UCSD-AML1 (cell line): ENCODE data around the gene KCNQ1.
A peak's percentile ranks its signal among the peaks of the same experiment; 100 is the strongest.

Experiments used
- DNase-seq: peaks from one replicate; lab custom pipeline; 2025; ENCODE audit not compliant: unreplicated experiment; lab: John Stamatoyannopoulos, UW

The KCNQ1 gene

DNA sequence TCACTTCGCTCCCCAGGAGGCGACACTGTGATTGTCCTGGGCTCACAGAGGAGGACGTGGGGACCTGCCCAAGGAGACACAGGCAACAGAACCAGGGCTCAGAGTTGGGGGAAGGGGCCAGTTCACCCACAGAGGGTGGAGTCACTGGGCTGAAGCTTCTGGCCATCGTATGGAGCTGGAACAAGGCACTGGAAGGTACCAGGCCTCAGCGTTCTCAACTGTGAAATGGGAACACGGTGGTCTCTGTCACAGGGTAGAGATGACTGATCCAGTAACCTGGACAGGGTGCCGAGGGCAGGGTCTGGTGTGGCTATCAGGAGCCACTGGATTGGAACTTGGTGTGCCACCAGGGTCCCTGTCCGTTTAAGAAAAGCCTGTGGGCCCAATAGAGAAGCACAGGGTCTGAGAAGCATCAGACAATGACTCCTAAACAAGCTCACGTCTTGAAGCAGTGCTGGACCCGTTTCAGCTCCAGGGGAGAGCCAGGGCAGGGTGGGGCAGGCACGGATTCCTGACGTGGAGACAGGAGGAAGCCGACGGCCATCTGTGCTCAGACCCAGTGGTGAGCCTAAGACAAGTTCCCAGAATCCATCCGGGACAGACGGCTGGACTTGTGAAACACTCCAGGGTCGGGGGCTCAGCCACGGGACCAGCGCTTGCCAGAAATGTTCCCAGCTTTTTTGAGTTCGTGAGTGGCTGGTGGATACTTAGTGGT, 280.0 kb downstream of the KCNQ1 start:
- no peak for DNase-seq

DNA sequence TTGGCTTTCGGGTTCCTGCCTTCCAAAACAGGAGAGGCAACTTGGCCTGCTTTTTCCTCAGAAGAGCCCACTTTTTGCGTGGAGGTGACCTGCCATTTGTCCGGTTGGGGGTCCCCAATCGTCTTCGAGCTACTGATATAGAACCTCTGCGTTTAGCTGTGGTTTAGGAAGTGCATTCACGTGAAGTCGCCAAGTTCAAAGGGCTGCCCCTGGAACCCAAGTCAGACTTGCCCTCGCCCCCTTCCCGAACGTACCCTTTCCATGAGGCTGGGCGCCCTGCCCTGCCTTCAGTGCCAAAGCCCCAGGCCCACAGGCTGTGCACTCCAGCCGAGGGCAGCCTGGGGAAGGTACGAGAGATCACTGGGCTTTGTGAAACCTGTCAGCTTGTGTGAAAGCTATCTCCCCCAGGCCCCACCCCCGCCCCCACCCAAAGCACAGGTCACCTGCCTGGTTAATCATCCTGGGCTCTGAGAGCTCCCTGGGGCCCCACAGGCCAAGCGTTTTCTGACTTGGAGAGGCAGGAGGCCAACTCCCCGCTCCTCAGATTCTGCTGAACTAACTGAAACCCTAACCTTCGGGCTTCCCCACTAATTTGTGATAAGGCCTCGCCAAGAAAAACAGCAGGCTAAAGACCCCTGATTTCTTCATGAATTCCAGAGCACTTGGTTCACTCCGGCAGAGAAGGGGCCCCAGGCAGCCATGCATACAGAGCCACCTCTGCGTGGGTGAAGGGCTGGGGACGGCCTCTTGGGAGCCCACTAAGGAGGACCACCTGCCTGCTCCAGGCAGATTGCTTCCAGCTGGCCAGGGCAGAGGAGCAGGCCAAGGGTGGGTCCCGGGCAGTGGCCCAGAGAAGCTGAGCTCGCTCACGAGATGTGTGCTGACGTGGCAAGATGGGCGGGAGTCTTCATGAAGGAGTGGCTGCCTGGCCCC, 280.8 kb downstream of the KCNQ1 start:
- no peak for DNase-seq

DNA sequence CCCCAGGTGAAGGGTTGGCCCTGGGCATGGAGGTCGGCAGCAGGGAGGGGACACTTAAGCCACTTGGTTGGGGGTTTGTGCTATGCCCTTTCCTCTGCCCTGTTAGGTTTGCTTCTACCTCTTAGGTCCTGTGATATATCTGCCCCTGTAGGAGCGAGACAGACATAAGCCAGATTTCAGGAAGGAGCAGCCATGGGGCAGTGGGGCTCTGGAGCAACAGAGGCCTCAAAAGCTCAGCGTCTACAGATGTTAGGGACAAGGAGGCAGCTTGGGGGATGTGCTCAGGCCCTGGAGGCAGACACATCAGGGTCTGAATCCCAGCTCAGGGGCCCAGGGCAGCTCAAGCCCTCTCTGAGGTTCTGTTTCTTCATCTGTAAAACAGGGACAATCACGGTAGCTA, 282.2 kb downstream of the KCNQ1 start:
- no peak for DNase-seq

DNA sequence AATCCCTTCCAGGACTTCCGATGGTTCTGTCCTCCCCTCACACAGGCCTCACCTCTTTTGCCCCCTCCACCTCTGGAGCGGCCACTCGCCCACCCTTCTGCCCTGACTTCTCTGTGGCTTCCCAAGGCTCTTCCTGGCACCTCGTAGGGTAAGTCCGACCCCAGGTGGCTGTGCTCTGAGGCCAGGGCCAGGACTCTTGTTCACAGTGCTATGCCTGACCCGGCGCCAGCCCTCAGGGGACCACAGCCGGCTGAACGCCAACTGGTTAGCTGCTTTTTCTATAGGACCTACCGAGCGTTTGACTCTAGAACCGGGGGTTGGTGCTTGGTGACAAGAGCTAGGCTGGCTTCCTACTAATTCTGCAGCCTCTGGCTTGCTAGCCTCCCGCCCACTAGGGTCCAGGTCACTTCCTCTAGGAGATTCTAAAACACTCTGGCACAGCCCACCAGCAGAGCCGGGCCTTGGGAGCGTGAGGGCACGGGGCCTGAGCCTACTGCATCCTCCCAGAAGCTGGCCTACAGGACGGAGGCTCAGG, 283.4 kb downstream of the KCNQ1 start:
- no peak for DNase-seq

DNA sequence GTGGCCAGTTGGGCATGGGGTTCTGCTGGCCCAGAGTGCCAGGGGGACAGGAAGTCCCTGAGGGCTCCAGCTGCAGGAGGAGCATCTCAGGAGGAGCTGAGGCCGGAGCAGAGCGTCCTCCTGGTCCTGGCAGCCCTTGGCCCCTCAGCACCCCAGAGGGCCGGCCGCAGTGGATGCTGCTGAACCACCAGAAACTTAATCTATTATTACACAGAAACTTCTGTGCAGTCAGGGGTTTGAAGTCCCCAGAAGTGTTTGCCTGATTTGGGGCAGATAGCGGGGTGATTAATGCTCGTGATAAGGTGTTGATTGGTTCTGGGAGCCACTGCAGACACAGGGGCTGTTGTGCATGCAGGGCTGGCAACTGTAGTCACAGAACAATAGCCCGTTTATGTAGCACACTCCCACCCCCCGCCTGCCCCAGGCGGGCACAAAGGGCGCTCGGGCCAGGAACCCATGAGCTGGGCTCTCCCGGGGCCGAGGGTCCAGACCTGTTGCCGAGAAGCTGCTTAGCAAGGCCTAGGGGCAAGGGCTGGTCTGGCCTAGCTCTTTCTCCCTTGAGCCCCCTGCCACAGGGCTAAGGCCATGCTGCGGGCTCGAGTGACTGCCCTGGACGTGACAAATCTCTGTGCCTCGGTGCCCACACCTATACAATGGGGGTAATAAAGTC, 284.0 kb downstream of the KCNQ1 start:
- DNase-seq = no peak

DNA sequence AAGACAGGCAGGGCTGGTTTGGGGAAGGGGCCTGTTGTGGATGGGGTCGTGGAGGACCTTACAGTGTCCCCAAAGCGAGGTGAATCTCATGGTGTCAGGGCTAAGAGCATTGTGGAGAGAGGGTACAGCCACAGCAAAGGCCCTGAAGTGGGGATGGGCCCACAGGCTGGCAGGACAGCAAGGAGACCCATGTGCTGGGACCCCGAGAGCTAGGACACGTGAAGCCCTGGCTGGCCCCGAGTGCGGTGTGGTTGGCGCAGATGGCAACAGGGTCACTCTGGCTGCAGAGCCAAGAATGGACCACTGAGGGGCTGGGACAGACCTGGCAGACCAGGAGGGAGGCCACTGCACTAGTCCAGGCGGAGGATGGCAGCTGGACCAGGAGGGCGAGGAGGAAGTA, 285.0 kb downstream of the KCNQ1 start:
- DNase-seq = no peak

DNA sequence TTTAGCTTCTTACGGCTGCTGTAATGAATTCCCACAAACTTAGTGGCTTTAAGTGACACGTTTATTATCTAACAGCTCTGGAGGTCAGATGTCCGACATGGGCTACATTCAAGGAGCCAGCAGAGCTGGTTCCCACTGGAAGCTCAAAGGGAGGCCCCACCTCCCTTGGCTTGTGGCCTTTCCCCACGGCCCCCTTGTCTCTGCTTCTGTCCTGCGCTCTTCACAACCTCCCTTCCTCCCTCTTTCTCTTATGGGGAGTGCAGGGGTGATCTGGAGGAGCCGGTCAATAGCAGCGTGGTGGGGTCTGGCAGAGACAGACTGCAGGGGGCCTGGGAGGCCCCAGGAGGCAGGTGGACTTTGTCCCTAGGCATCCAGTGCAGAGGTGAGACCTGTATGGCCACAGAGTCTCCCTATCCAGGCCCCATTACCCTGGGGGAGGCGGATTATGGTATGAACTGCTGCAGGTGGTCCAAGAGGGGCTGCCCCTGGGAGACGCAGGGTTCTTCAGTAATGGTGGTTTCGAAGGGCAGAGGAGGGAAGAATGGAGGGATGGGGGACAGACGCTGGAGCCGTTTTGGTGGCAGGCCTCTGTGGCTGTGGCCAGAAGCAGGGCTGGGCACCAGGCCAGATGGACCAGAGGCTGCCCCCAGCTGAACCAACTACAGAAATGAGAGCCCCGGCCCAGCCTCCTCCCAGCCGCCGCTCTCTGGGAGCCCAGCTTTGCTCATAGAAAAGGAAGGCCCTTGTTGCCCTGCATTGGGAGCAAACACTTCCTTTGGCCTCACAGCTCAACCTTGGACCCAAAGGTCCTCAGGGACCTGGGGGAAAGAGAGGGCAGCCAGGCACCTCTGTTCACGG, 285.7 kb downstream of the KCNQ1 start:
- no peak for DNase-seq

DNA sequence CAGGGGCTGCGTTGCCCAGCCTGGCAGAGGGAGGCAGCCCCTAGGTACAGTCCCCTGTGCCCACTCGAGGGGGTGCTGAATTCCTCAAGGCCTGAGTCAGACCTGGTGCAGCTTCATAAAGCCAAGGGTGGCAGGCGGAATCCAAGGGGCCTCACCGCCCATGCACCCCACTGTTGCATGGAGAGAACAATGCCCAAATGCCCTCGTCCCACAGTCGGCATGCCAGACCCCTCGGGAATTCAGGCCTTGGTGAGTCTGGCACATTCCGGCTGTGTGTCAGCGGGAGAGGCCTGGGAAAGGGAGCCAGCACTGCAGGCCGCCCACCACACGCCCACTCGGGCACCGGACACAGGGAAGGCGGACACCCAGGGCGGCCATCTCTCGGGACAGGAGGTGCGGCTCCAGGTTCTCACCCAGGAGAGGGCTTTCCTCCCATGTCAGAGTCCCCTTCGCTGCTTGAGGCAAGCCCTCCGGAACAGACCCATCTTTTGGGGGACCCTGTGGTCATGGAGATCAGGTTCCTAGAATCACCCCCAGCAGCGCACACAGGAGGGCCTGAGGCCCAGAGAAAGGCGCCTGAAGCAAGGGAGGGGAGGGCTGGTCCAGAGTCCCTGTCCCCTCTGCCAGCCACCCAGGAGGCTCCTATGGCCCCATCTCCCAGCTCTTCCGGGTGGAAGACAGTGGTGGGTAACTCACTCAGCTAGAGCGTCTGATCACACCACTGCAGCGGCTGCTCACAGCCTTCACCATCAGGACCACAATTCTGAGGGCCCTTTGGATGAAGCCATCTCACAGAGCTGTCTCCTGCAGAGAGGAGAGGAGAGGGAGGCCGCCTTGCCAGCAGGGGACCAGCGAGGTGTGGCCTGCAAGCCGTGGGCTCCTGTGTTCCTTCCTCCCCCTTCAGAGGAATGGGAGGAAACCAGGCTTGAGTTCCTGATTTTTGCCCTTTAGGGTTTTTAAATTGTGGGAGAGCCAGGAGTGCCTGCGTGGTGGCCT, 286.6 kb downstream of the KCNQ1 start:
- no peak for DNase-seq

DNA sequence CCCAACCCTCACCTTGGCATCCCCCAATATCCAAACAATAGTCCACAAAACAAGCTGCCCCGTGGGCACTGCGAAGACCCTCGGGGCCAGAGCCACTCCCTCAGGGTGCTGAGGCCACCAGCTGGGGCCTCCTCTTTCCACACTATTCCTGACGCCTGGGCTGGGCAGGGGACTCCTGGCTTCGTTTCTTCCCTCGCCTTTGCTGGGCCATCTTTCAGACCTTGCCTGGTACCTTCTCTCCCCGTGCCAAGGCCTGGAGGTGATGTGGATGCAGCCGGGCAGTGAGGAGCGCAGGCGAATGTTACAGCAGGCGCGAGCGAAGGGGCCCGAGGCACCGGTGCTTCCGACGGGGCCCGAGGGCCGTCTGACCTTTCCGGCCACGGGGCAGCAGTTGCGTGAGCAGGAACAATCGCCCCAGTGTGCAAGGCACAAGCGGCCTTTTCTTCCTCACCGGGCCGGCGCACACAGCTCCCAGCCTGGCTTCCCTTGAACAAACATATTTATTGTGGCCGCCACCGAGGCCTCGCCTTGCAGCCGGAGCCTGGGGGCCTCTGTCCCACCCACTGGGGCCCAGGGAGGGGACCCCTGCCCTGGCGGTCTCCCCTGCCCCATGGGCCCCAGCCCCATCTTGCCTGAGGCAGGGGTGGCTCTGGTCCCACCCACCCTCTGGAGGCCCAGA, 287.6 kb downstream of the KCNQ1 start:
- DNase-seq = no peak

DNA sequence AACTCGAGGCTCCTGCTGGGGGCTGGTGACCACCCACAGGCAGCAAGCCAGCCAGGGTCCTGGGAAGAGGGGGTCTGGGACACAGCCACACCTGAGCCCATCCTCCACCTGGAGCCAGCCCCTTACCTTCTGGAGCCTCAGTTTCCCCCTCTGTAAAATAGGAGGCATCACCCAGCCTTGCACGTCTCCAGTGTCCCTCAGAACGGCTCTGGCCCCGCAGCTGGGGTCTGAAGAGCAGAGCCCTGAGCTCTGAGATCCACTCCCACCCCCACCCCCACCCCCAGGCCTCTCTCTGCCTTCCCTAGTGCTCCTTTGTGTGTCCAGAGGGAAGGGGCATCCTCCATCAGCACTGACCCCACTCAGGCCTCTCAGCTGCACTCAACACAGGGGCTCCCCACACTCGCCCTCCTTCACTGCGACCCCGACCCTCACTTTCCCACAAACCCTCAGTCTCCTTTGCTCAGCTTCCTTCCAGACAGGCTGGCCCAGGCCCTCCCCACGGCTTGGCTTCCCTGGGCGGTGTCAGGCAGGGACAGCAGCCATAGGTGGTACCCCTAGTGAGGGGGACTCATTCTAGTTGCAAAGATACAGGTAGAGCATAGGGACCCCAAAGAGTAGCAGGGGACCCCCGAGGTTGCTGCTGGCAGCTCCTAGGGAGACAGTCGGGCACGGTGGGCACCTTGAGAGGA, 288.3 kb downstream of the KCNQ1 start:
- DNase-seq = no peak

DNA sequence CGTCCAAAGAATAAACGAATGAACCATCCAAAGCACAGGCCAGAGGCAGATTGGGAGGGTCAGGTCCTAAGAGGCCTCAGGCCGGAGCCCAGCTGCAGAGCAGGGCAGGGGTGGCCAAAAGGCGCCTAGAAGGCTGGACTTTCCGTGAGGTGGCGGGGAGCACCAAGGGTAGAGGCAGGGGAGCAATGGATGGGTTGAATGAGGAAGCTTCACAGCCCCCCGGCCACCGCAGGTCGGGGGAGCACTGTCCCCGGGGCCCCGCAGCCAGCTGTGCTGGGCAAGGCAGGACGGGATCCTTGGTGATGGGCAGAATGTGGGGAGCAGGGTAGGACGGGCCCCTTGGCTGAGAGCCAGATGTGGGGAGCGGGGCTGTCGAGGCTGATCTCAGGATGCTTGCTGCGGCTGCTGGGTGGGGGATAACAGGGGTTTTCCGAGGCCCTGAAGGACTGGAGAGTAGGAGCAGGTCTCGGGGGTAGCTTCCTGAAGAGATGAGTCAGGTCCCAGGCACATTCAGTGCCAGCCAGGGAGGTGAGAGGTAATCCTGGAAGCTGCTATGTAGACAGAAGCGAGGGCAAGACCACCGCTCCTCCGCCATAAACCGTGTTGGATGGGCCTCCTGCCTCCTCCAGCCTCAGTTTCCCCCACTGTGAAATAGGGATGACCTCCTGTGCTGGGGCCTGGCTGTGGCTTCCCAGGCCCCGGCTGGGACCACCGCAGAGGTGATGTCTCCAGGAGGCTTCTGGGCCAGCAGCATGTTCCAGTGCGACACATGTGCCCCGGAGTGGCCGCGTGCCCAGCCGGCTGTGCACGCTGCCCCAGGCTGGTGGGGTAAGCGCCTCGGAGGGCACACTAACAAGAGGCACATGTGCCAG, 289.6 kb downstream of the KCNQ1 start:
- no peak for DNase-seq

DNA sequence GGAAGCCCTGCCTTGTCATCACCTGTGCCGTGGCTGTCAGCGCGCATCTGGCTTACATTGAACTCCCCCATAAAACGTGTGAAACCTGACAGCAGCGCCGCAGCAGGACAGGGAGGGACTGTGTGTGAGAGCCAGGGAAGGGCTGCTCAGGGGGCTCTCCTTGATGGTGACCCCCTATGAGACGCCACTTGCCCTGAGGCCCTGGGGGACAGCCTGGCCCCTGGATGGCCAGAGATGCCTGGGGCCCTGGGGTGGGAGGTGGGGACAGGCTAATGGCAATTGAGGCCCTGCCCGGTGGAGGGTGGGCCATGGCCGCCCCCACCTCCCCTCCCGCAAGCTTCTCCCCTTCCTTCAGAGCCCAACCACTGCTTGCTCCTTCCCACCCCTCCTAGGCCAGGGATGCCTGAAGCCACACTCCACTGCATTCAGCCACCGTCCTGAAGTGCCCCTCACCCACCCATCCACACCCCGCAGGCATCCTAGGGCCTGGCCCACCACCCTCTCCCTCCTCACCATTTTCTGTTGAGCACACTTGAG, 290.3 kb downstream of the KCNQ1 start:
- no peak for DNase-seq

DNA sequence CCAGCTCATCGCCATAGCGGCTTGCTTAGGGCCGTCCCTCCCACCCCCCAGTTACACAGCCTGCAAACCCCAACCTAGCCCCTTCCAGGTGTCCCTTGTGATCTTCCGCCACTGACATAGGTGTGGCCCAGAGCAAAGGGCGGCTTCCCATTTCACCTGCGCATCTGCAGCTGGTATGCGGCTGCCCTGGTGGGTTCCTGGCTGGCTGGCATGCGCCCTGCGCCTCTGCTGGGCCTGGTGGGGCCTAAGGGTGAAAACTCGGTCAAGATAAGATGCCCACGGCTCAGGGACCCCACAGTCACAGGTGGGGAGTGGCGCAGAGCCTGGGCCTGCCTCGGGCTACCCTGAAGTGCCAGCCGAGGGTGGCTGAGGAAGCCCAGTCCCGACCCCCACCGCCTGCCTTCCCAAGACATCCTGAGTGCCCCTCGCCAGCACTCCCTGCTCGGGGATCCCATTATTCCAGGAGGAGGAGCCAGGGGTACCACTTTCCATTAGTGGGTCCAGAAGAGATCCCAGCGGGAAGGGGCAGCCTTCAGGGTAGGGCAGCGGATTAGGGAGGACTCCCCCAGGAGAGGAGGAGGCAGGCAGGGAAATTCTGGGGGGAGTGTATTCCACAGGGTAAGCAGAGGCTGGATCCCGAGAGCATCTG, 291.9 kb downstream of the KCNQ1 start:
- no peak for DNase-seq

DNA sequence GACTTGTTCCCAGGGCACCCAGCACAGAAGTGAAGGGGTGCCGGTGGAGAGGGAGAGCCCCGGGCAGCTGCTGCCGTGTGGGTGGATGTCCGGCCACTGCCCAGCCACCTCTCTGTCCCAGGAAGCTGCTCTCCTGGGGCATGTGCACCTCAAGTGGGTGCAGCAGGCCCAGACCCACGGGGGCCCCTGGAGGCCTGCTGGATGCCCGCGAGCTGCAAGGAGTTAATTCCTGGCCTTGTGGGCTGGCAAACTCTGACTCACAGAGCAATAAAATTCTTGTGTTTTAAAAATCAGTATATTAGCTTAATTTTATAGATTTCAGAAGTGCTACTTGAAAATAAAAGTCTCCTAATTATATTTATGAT, 292.4 kb downstream of the KCNQ1 start:
- no peak for DNase-seq

DNA sequence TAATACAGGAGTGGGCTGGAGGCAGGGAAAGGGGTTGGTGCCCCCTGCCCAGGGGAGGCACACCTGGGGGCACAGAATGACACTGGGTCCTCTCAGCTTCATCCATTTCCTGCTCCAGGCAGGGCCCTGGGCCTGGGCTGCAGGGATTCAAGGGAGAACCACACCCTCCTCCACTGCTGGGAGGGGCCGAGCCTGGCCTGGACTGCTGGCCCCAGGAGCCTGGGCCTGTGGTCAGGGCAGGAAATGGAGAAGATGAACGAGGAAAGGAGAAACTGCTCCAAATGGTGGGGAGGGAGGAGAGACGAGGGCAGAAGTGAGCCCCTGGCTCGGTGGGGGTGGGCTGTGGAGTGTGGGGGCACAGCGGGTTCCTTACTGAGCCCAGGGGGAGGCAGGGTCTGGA, 293.1 kb downstream of the KCNQ1 start:
- DNase-seq = peak; percentile 33

DNA sequence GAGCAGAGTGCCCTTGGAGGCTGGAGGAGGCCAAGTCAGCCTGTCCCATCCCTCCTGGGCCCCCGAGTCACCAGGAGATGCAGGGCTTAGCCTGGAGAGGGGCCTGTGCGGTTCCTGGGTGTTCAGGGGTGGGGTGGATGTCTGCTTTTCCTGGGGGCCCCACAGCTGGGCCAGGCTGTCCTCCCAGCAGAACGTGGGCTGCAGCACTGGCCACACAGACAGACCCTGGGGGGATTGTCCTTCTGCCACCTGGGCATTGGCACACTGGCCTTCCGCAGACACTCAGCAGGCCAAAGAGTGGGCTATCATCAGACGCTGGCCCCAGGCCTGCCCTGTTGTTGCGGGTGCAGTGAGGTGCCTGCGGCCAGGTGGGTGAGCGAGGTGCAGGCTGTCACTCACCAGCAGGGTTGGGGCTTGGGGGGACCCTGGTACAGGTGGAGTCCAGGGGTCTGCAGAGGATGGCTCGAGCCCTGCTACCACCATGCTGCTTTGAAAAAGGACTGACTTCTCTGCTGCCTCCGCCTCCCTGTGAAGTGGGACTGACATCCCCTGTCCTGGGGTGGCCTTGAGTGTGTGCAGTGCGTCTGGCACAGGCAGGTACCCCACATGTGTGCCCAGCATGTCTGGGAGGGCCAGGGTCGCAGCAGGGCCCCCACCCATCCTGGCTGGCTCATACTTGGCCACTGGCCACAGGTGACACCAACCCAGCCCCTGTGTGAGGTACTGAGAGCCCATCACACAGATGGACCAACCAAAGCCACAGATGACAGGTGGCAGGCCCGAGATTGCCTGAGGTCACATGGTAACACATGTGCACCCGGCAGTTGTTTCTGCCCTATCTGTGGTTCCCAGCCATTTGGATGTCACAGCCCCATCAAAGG, 294.0 kb downstream of the KCNQ1 start:
- no peak for DNase-seq
